AG09309 (cell line): ENCODE data around the gene UBE2O.

Experiments
- DNase-seq: peaks from one replicate; pipeline ENCODE4 v3.0.0-alpha.2; 2010; ENCODE audit warnings: low read depth
- H3K4me3 ChIP-seq: 2 replicates; pipeline ENCODE4 v1.5.1; 2011; ENCODE audit warnings: mild to moderate bottlenecking, low read depth, low read length, moderate library complexity; ENCODE audit not compliant: control insufficient read depth
- CTCF ChIP-seq: IDR thresholded peaks from 2 replicates; pipeline ENCODE4 v1.5.1; 2011; ENCODE audit warnings: mild to moderate bottlenecking, low read depth, low read length, inconsistent platforms; ENCODE audit not compliant: insufficient read depth, control insufficient read depth; ENCODE audit errors: missing control alignments

Gene UBE2O

GRCh38 chr17:76356803-76357456 lies 96.0 kb downstream of the UBE2O start:
- no peak for TF ChIP-seq CTCF
- H3K4me3 ChIP-seq = no peak overlapping the region
- DNase-seq = no peak

GRCh38 chr17:76354747-76355310 lies 98.1 kb downstream of the UBE2O start:
- H3K4me3 ChIP-seq = no peak overlapping the region

GRCh38 chr17:76354317-76354729 lies 98.6 kb downstream of the UBE2O start:
- TF ChIP-seq CTCF = no peak
- peak overlapping the region; percentile 70 for H3K4me3 ChIP-seq
- DNase-seq = no peak

More at GRCh38 chr17:76354747-76355310, 98.1 kb downstream of the UBE2O start:
- DNase-seq = no peak
- no peak for TF ChIP-seq CTCF

GRCh38 chr17:76353599-76354316 lies 99.2 kb downstream of the UBE2O start, which contains the start of gene PRPSAP1:
Gene PRPSAP1 (minus strand): TSS chr17:76353916. CDS start chr17:76353703, 213 bp downstream.
- peak within 1 kb of the TSS; percentile 70 for H3K4me3 ChIP-seq
- no peak for DNase-seq
- TF ChIP-seq CTCF = peak; percentile 53

- no peak for TF ChIP-seq CTCF
- DNase-seq = no peak
- H3K4me3 ChIP-seq = peak overlapping the region; percentile 70
These were observed 99.9 kb downstream of the UBE2O start for GRCh38 chr17:76353004-76353598.

GRCh38 chr17:76351526-76352071 lies 101.4 kb downstream of the UBE2O start:
- no peak overlapping the region for H3K4me3 ChIP-seq
- DNase-seq = no peak
- TF ChIP-seq CTCF = no peak
